ENCODE results near the gene IGSF21.

Gene IGSF21

DNA sequence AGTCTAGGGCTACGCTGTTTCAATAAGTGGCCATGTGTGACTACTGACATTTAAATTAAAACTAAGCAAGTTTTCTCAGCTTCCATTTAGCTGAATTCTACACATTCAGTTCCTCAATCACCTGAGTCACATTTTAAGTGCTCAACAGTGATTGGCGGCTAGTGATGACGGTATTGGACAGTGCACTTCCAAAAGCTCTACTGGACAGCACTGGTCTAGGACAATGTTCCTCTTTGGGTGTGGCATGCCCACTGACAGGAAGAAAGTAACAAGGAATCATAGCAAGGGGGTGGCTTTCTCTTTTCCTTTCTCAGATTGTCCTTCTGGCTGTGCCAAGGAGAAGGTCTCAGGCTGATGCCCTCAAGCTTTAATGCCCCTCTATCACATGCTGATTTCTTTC is 11.7 kb downstream of the IGSF21 start:
- DNase-seq (ENCODE audit: low read depth in 1 of 2, low spot score in 1 of 2), result no peak

DNA sequence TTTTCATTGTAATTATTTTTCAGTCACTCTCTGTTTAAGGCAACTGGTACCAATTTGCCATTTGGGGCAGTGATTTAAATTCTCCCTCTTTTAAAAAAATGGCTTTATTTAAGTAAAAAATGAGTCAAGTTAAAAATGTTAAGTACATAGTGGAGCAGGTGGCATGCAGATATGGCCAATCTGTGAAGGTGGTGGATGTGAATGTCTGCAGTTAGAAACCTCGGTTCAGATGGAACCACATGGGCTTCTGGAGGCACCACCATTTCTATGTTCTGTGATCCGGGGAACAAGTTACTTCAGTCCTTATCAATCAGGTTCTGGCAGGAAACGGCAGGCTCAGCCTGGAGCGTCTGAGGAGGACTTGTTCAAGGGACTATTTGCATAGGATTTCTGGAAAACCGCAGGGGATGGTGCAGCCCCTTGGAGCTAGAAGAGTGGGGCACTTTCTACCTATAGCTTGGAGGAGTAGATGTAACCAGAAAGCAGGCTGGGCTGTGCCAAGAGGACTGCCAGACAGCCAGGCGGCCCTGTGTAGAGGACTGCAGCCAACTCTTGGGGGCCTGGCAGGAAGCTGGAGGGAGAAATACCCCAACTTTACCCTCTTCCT is 12.3 kb downstream of the IGSF21 start:
- no peak for DNase-seq (ENCODE audit: low read depth in 1 of 2, low spot score in 1 of 2)

DNA sequence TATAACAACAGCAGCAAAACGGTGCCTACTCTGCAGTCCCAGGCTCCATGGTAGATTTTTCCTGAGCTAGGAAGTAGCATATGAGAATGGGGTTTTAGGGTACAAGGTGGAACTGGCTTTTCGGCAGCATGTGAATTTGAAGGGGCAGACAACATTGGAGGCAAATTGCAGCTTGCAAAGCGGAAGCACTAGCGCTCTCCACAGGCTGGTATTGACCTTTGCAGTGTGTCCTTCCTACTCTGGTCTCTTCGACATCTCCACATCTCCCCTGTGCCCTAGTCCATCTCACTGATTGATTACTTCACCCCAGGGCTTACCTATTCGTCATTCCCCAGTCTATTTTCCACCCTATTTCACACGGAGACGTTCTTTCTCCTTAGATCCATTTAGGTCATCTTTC is 13.0 kb downstream of the IGSF21 start:
- no peak for DNase-seq (ENCODE audit: low read depth in 1 of 2, low spot score in 1 of 2)

DNA sequence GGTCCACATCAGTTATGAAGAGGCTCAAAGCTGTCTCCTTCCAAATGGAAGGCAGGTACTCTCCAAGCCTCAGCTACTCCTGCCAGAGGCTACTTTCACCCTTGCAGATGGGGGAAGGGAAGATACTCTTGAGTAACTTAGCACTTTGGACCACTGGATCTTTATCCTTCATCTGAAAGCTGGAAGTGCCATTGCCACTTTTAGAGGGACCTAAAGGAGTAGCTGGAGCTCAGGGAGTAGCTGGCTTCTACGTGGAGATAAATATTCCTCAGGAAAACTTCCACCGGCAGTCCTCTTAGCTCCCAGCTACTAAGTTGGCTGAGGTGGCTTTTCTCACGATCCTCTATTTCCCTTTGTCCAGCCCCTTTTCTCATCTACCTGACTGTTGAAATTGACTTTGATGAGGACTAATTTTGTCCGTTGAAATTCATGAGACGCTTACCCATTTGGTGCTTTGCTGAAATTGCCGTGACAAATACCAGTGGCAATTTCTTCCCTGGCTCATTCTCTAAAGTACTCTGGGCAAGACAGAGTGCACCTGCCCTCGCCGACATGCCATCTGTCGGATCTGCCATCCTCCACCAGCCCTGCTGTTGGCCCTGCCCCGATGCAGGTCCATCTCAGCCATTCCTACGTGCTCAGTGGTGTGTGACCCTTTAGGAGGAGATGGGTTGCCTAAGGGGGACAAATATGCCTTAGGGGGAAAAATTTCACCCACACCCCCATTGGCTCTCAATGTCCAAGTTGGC is 13.6 kb downstream of the IGSF21 start:
- DNase-seq (ENCODE audit: low read depth in 1 of 2, low spot score in 1 of 2), result no peak

DNA sequence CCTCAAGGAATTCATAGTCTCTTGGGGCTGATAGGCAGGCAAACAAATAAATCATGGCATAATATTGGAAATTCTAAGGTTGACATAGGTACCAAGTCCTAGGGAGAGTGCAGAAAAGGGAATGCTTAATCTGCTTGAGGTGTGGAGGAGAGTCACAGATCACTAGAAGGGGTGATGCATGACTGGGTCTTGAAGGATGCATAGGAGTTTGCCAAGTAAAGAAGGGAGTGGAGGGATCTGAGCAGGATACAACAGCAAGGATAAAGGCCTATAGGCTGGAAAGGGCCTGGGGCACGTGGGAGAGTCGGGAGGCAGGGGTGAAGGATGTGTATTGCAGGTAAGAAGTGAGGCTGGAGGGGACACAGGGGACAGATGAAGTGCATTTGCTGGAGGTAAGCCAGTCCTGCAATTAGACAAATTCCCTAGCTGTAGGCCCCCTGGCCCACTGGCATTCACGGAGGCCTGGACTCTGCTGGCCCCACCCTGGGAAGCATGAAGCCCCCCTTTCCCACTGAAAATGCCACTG is 15.9 kb downstream of the IGSF21 start:
- no peak for DNase-seq (ENCODE audit: low read depth in 1 of 2, low spot score in 1 of 2)

DNA sequence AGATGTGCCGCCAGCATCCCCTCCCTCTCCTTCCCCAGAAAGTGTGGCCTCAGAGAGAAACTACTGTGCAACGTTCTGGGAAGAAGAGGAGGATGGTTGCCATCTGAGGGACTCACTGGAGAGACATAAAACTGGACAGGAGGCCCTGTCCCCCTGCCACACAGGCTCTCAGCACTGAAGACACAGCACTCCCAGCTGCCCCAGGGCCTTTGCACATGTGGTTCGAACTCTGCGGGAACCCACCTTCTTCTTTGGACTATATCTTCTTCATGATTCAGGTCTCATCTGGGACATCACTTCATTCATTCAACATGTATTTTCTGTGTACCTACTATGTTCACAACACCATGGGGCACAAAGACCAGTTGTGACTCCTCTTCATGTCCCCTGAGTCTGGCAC is 17.4 kb downstream of the IGSF21 start:
- no peak for DNase-seq (ENCODE audit: low read depth in 1 of 2, low spot score in 1 of 2)

DNA sequence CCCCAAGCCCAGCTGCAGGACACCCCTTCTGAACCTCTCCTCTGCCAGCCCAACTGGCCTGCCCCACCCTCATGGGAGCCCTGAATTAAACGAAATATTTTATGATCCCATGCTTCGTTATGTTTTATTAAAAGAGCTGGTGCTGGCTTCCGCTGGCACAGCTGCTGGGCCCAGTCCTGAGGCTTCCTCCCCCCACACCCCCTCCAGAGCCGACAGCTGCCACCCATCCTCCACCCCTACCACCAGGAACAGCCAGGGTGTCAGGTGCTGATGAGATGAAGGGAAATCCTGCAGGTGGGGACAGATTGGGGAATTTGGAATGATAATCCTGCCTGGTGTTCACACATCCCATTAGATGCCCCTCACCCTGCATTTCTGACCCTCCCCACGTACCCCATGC is 19.0 kb downstream of the IGSF21 start:
- no peak for DNase-seq (ENCODE audit: low read depth in 1 of 2, low spot score in 1 of 2)

DNA sequence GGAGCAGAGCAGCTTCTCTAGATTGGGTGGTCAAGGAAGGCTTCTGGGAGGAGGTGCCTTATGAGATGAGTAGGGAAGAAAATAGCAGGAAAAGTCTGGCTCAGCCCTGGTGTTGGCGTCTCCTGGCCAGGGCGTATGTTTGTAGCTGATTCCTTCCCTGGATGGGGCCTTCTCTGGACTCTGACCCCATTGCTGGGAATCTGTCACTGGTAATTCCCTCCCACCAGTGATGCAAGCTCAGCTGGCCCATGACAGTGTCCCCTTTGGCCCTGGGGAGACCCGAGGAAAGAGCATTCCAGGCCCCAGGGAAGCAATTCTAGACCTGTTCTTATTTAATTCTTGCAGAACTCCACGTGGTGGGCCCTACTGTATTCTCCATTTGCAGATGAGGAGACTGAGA is 20.7 kb downstream of the IGSF21 start:
- DNase-seq (ENCODE audit: low read depth in 1 of 2, low spot score in 1 of 2), result no peak

DNA sequence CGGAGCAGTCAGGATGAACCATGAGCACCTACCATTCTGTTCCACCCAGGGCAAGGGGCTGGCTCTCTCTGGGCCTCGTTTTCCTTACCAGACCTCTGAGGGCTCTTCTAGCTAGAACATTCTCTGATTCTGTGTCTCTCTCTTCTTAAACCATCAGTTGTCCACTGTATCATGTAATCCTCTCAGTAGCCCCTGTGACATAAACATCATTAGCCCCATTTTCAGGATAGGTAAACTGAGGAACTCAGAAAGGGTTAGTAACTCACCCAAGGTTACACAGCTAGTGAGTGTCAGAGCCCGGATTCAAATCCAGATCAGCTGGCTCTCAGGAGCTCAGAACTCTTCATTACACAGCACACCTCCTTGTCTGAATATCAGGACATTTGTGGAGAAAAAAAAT is 22.8 kb downstream of the IGSF21 start:
- DNase-seq (ENCODE audit: low read depth in 1 of 2, low spot score in 1 of 2), result no peak

DNA sequence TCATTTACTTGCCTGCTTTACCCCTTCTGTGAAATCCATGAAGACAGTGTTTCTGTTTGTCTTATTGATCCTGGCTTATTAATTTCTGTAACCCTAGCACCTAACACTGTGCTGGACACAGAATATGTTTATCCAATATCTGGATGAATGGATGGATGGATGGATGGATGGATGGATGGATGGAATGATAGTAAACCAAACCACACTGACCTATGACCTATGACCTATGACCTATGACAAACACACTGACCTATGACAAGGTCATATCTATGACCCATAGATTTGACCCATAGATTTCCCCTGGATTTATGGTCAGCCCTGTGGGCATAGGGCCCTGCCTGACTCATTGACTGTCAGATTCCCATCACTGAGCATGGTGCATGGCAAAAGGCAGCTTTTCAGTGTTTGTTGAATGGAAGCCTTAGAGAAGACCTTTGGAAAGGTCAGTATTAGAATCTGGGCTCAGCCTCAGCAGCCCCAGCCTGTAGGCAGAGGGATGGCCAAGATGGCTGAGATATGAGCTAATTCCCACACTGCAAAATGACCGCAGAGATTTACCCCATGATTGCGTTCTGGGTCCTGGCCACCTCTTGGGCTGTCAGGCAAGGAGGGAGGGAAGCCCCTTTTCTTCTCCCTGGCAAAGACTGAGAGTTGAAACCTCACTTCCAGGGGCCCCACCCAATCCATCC is 24.6 kb downstream of the IGSF21 start:
- DNase-seq (ENCODE audit: low read depth in 1 of 2, low spot score in 1 of 2), result no peak

DNA sequence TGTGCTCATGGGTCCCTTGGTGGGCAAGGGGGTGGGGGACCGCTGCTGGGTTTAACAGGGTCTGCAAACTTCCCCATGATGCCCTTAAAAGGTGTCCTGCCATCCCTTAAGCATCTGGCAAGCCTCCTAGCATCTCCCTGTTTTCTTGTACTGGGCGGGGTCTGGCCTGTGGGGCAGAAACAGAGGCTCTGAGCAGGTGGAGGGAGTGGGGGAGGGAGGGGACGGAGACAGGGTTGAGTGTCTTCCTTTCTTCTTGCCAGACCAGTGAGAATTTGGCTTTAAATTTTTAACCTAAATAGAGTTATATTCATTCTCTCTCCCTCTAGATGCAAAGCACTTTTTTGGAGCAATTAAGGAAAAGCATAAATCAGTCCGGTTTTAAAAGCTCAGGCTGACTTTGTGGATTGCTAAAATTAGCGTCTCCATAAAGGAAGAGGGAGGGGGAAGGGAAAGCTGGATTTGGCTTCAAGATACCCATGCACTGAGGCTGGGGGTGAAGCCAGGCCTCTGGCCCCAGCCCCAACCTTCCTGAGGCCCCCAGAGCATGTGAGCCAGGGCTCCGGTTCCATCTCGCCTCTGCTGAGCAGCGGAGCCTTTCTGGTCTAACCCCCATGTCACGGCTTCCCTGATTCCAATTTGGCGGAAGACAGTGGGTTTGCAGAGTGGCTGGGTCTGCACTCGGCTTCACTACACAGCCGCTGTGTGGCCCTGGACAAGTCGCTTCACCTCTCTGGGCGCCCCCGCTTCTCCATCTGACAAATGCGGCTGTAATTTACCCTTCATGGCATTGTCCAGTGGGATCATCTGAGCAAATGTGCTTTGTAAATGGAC is 25.3 kb downstream of the IGSF21 start:
- DNase-seq (ENCODE audit: low read depth in 1 of 2, low spot score in 1 of 2), result no peak

DNA sequence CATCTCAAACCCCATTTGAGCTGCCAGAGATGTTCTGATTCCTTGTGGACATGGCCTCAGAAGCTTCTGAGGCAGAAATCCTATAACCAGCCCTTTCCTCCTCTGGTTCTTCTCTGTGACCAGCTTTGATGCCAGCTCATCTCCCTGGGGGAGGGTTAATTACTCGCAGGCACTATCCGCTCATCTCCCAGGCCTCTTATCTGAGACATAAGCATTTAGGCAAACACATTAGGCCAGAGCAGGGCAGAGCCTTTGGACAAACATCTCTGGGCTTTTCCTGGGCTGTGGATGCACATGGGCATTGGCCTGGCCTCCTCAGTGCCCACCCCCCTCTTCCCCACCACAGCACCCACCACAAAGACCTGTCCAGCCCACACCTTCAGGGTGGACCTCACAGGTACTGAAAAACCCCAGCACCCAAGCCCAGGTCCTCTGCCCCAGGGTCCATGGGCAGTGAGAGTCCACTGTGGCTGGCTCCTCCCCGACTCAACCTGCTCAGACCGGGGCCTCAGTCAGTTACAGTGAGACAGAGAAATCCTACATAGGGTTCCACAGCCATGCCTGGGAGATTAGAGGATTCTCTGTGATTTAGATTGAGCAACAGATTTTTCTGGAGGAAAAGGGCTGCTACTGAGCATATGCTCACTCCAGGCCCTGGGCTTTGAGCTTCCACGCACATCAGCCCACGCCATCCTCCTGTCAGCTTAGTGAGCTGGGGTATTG is 26.9 kb downstream of the IGSF21 start:
- DNase-seq (ENCODE audit: low read depth in 1 of 2, low spot score in 1 of 2), result no peak

DNA sequence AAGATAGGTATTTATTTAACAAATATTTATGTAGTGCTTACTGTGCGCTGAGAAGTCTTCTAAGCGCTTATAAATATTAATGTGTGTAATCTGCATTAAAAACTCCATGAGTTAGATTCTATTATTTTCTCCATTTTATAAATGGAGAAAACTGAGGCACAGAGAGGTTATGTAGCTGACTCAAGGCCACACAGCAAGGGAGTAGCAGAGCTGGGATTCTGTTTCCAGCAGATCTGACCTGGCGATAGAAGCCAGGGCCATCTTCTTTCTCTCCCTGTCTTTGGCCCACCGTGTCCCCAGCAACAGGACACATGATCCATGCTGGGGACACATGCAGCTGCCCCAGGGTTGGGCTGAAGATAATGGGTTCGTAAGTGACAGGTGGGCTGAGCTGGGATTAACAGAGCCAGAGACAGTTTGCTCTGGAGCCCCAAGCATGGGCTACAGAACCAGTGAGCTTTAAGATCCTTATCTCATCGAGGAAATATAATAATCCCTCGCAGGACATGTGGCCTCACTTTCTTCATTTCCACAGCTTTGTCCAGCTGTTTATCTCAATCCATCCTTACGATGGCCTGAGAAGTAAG is 30.3 kb downstream of the IGSF21 start:
- no peak for DNase-seq (ENCODE audit: low read depth in 1 of 2, low spot score in 1 of 2)

DNA sequence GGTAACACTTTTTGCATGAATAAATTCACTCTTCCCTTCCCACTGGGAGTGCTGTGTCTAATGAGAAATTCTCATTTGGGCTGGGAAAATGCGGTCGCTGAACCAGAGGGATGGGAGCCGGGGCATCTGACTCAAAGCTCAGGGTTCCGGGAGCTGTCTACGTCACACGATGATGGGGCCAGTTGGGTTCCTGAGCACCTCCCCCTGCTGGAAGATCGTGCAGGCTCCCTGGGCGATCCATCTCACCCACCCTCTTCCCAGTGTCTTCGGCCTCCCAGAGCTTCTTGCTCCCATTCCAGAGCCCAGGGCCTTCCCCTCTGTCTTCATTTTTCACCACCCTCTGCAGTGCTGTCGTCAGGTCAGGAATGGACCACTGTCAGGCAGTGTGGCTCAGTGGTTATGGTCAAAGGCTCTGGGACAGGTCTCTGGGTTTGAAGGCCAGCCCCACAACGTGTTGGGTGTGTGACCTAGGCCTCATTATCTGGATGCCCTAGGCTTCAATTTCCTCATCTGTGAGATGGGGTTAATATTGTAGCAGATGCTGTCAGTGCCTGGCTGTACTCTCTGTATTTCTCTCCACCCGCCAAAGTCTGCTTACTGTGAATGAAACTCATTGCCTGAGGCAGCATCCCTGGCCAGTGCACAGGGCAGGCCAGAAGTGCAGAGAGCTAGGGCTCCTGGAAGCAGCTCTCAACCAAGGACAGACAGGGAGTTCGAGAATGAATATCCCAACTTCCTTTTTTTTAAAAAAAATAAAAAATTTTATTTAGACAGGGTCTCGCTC is 31.8 kb downstream of the IGSF21 start:
- no peak for DNase-seq (ENCODE audit: low read depth in 1 of 2, low spot score in 1 of 2)

DNA sequence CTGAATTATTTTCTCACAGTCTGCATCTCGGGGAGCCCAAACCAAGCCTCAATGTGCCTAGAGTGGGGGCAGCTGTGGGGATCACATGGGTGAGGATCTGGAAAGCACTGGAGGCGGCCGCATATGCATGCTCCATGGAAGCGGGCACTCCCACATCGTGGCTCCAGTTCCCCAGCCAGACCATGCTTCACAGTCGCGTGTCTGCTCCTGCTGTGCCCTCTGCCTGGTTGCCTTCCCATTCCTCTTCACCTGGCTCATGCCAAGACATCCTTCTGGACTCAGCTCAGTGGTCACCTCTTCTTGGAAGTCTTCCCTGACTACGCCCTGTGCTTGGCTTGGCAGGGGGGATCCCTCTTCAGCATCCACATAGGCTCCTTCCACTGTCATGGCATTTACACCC is 32.8 kb downstream of the IGSF21 start:
- no peak for DNase-seq (ENCODE audit: low read depth in 1 of 2, low spot score in 1 of 2)

DNA sequence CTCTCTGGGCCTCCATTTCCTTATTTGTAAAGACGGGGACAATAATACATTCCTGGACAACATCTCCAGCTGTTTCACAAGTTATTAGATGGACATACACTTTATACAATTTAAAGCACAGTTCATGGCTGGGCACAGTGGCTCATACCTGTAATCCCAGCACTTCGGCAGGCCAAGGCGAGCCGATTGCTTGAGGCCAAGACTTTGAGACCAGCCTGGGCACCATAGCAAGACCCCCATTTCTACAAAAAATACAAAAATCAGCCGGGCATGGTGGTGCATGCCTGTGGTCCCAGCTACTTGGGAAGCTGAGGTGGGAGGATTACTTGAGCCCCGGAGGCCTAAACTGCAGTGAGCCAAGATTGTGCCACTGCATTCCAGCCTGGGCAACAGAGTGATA is 34.1 kb downstream of the IGSF21 start:
- DNase-seq (ENCODE audit: low read depth in 1 of 2, low spot score in 1 of 2), result no peak

DNA sequence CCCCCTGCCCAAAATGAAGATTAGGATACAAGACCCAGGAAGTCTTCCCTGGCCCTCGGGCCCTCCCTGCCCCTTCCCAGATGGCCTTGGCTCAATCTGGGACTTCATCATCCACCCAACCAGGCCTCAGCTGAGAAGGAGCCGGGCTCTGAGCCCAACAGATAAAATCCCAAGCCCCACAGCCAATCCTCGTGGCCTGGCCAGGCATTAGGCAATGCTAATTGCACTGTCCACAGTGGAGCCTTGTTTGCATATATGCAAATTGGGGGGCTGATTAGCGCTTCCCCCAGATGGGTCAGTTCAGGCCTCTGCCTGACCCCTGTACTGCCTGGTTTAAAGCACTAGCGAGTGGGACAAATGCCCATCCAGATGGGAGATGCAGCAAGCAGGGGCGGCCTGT is 34.9 kb downstream of the IGSF21 start:
- DNase-seq (ENCODE audit: low read depth in 1 of 2, low spot score in 1 of 2), result no peak

DNA sequence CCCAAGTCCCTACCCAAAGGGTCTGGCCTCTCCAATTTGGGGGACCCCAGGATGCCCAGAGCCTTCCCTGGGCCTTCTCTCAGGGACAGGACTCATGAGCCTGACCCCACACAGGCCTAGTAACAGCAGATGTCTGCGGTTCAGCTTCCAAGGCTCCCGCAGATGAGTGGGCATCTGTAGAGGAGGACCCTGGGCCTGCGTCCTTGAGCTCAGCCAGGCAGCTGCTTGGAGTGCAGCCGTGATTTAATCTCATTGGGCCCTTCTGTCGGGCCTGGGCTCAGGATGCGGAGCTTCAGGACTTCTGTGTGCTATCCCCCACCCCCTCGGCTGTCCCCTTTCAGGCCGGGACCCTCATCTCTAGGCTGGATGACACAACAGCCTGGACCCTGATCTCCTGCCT is 35.4 kb downstream of the IGSF21 start:
- no peak for DNase-seq (ENCODE audit: low read depth in 1 of 2, low spot score in 1 of 2)

DNA sequence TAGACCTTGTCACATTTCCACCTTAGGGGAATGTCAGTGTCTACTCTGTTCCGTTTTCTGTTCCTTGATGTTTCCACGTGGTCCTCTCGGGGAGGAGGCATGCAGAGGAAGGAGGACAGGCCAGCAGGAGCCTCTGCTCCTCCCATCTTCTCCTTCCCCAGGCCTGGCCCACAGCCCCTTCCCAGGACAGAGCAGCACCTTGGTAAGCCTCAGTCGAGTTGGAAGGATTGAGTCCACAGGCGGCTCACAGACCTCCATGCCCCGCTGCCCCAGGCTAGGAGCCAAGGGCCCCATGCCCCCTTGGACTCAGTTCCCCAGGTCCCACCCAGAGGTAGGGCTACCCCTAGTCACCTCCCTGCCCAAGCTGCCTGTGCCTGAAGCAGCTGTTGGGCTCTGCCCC is 36.5 kb downstream of the IGSF21 start:
- no peak for DNase-seq (ENCODE audit: low read depth in 1 of 2, low spot score in 1 of 2)
